Spleen (tissue), 11 donors: ENCODE results near the gene ARID5A. TPM values are rescaled to one million over a fixed set of nuclear protein-coding genes. Genes with fewer than 3 reads are reported as not detected.

ENCODE experiments used
- DNase-seq: peaks from one replicate; pipeline ENCODE4 v3.0.0-alpha.2; 2020
- H3K27ac ChIP-seq, 8 donors: fragments of 200-600 bp; sonication (generic) in 7 of 8; 1 replicate in 4 of 8; 2 replicates in 4 of 8; pipeline versions ENCODE4 v1.5.0 to v1.8.0; 2016 to 2021; ENCODE audit warnings: inconsistent platforms in 4 of 8, mild to moderate bottlenecking in 4 of 8, moderate library complexity in 1 of 8
- H3K27me3 ChIP-seq, 7 donors: fragments of 200-600 bp; sonication (generic) in 6 of 7; replicated peaks in 1 of 7; 1 replicate in 4 of 7; 2 replicates in 3 of 7; pipeline versions ENCODE4 v1.5.0 to v1.8.0; 2016 to 2021; ENCODE audit warnings: inconsistent platforms in 3 of 7, mild to moderate bottlenecking in 1 of 7
- H3K36me3 ChIP-seq, 6 donors: fragments of 200-600 bp; sonication (generic) in 5 of 6; 1 replicate in 4 of 6; 2 replicates in 2 of 6; pipeline versions ENCODE4 v1.5.0 to v1.8.0; 2016 to 2021; ENCODE audit warnings: inconsistent platforms in 2 of 6
- H3K4me1 ChIP-seq, 6 donors: fragments of 200-600 bp; sonication (generic) in 5 of 6; 1 replicate in 3 of 6; 2 replicates in 3 of 6; pipeline versions ENCODE4 v1.5.0 to v1.8.0; 2016 to 2021; ENCODE audit warnings: inconsistent platforms in 3 of 6
- H3K4me3 ChIP-seq, 8 donors: fragments of 200-600 bp; sonication (generic) in 7 of 8; 1 replicate in 4 of 8; 2 replicates in 4 of 8; pipeline versions ENCODE4 v1.5.0 to v1.8.0; 2016 to 2021; ENCODE audit warnings: inconsistent platforms in 4 of 8, mild to moderate bottlenecking in 4 of 8, moderate library complexity in 2 of 8
- H3K9me3 ChIP-seq, 8 donors: fragments of 200-600 bp; sonication (generic) in 7 of 8; 1 replicate in 4 of 8; 2 replicates in 4 of 8; pipeline versions ENCODE4 v1.5.0 to v1.8.0; 2016 to 2021; ENCODE audit warnings: inconsistent platforms in 4 of 8
- POLR2A ChIP-seq, 3 donors: fragments of 450-650 bp; IDR thresholded peaks; one replicate each; pipeline ENCODE4 v1.5.1; 2017; ENCODE audit warnings: antibody characterized with exemption in 3 of 3, mild to moderate bottlenecking in 1 of 3
- POLR2AphosphoS5 ChIP-seq, 3 donors: sonication (generic); formaldehyde crosslinking; IDR thresholded peaks; one replicate each; pipeline ENCODE4 v1.5.1; 2017; ENCODE audit warnings: antibody characterized with exemption in 3 of 3
- WGBS, 5 donors: extraction: QIAGEN DNeasy Blood & Tissue Kit in 3 of 5; methylation state at CpG; one replicate each; pipeline versions ENCODE4 v1.1.5 to v1.1.7; 2013 to 2018; 5-methylcytosine and 5-hydroxymethylcytosine counted together
- intact Hi-C: fragments of 100-400 bp; cut with DNase I; formaldehyde crosslinking; loops from one replicate; pipeline ENCODE4 v1.15.0; 2023; ENCODE audit warnings: low total_unique reads
- polyA plus RNA-seq, 3 donors: library from polyadenylated mRNA; stranded (reverse); fragments of 200-250 nt; gene quantifications; one replicate each; pipeline ENCODE4 v1.2.1, GENCODE V29; 2013
- total RNA-seq, 7 donors: library from RNA; depleted of rRNA in 3 of 7; stranded (reverse); fragments of >200 nt in 3 of 7; fragmentation: NEBNext Ultra II Directional in 4 of 7; extraction: Animal tissue kit (Norgen Biotek cat#: 25700) in 4 of 7; gene quantifications; one replicate each; pipeline versions ENCODE4 v1.1.0 to v1.2.1, GENCODE V29; 2016 to 2021
- TF ChIP-seq, protein P1 (sequence below), 11 experiments: fragments of 200-600 bp in 7 of 11; fragments of 450-650 bp in 4 of 11; sonication (generic) in 4 of 11; IDR thresholded peaks in 8 of 11; conservative IDR thresholded peaks in 3 of 11; 1 replicate in 7 of 11; 2 replicates in 4 of 11; pipeline versions ENCODE4 v1.4.0 to v1.8.0; 2016 to 2021; ENCODE audit warnings: antibody characterized with exemption in 11 of 11, inconsistent platforms in 4 of 11, mild to moderate bottlenecking in 1 of 11
- donor health status: healthy with polysubstance abuse.
- donor health status: DM: no; HTN: no; CAD: no; lungs with moderate emphysema.
- donor health status: DM: no; HTN: no; CAD: no.
- donor health status: Bipolar disorder and iron deficiency.
- donor health status: healthy.
- donor health status: DM: no; HTN: no; CAD: no.
- donor health status: DM: yes; HTN: yes; CAD: no.

ARID5A gene
- total and polyA plus RNA-seq, 10 donors = 30.8 to 121 (median 48.9) TPM

DNA sequence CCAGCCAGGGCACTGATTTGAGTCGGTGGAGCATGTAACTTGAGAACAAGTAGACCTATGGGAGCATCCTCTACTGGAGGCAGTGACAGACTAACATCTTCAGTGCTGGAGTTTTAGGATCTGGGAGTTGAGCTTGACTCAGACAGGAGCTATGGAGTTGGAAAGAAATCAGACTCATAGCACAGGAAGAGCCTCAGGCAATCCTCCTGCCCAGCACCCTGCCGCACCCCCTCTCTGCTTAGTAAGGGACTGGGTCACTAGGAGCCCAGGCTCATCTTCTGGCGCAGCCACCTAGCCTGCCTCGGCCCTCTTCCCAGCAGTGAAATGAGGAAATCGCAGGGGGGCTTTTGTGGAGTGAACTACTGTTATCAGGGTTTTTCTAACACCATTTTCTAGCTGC is 3.6 kb downstream of the ARID5A start:
- Histone ChIP-seq H3K4me1 (peaks cover 21 to 93% (median 51%) of the 10 kb centered on the region in 6 donors), H3K4me3 (peak overlapping the region in 1 of 8 donors; percentile 79), H3K36me3 (peaks cover 0 to 51% (median 3%) of the 10 kb centered on the region in 6 donors), H3K9me3 (no peaks in the 10 kb centered on the region), H3K27ac (peak overlapping the region in 3 of 8 donors; percentile 99 to 100 (median 99)), H3K27me3 (no peaks in the 10 kb centered on the region)
- TF ChIP-seq, protein P1, sequence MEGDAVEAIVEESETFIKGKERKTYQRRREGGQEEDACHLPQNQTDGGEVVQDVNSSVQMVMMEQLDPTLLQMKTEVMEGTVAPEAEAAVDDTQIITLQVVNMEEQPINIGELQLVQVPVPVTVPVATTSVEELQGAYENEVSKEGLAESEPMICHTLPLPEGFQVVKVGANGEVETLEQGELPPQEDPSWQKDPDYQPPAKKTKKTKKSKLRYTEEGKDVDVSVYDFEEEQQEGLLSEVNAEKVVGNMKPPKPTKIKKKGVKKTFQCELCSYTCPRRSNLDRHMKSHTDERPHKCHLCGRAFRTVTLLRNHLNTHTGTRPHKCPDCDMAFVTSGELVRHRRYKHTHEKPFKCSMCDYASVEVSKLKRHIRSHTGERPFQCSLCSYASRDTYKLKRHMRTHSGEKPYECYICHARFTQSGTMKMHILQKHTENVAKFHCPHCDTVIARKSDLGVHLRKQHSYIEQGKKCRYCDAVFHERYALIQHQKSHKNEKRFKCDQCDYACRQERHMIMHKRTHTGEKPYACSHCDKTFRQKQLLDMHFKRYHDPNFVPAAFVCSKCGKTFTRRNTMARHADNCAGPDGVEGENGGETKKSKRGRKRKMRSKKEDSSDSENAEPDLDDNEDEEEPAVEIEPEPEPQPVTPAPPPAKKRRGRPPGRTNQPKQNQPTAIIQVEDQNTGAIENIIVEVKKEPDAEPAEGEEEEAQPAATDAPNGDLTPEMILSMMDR (IDR thresholded peaks at IDR 0.05 in 8 of 11, conservative IDR thresholded peaks at IDR 0.05 in 3 of 11) = no peak
- no peak for TF ChIP-seq POLR2AphosphoS5 (IDR thresholded peaks at IDR 0.05)
- no peak for DNase-seq
- WGBS, 5 donors = 80 to 88% (median 84%) methylated on average over 5 of the region's 5 CpGs
- intact Hi-C loops = no loop called here

DNA sequence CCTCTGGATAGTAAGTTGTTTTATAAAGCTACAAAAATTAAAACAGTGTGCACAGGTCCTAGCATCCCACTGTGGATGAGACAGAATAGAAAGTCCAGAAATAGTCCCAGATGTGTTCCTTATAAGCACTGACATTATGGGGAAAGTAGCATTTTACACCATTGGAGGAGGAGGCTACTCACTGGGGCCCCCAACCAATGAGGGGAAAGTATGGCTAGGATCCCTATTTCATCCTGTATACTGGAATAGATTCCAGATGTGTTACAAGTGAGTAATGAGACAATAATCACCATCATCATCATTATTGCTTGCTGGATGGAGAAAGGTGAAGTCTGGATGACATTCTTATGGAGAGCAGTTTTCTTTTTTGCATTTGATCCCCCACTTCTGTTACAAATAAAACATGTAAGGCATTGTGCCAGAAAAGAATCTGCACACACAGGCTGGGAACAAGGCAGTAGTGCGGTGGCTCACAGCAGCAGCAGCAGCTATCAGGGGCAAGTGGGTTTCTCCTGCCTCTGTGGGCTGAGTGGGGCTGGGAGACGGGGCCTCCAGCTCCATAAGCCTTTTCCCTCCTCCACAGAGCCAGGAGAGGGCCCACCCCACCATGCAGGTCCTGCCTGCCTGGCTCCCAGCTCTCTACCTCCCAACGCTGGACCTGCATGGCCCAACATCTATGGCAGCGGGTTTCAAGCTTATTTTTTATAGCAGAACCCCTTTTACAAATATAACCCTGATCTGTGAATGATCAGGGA is 5.0 kb downstream of the ARID5A start:
- DNase-seq = peak; percentile 62
- intact Hi-C loops = no loop called here
- H3K36me3 ChIP-seq = peaks cover 0 to 65% (median 8%) of the 10 kb centered on the region in 6 donors
- 90 to 95% (median 93%) methylated on average over 4 of the region's 4 CpGs for WGBS, 5 donors
- no peaks in the 10 kb centered on the region for H3K27me3 ChIP-seq
- H3K4me1 ChIP-seq = peaks cover 15 to 93% (median 55%) of the 10 kb centered on the region in 6 donors
- no peak overlapping the region for H3K27ac ChIP-seq
- no peak overlapping the region for H3K4me3 ChIP-seq
- H3K9me3 ChIP-seq = no peaks in the 10 kb centered on the region
- peak in 1 of 3 donors; percentile 34 for TF ChIP-seq POLR2AphosphoS5 (IDR thresholded peaks at IDR 0.05)
- no peak for TF ChIP-seq POLR2A (IDR thresholded peaks at IDR 0.05)

DNA sequence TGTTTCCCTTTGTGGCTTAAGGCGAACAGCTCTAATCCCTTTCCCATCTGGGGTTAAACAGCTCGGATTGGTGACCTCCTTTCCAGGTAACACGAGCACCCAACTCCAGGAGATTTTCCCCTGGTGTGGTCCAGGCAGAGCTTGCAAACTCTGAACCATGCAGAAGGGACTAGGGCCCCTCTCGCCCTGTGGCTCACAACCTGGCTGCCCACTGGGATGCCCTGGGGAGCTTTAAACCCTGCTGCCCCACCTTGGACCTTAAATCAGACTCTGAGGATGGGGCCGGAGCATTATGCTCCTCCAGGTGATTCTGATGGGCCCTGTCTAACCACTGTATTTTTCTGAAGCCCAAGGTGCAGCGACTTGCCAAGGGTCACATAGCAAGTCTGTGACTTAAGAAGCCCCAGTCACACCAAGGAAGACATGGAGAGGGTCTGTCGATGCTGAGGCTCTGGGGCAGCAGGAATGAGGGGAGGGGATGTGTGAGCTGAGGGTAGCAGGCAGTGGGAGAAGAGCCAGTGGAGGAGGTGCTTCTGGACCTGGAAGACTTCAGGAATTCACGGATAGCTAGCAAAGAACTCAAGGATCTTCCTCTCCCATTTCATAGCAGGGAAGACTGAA is 5.9 kb downstream of the ARID5A start:
- Histone ChIP-seq H3K9me3 (no peaks in the 10 kb centered on the region), H3K4me1 (peaks cover 15 to 100% (median 57%) of the 10 kb centered on the region in 6 donors), H3K36me3 (peaks cover 0 to 74% (median 13%) of the 10 kb centered on the region in 6 donors), H3K4me3 (no peak overlapping the region), H3K27ac (no peak overlapping the region), H3K27me3 (no peaks in the 10 kb centered on the region)
- no peak for TF ChIP-seq POLR2AphosphoS5 (IDR thresholded peaks at IDR 0.05)
- peak; percentile 61 for DNase-seq
- 90 to 96% (median 94%) methylated on average over 8 of the region's 8 CpGs for WGBS, 5 donors
- intact Hi-C loops = no loop called here

DNA sequence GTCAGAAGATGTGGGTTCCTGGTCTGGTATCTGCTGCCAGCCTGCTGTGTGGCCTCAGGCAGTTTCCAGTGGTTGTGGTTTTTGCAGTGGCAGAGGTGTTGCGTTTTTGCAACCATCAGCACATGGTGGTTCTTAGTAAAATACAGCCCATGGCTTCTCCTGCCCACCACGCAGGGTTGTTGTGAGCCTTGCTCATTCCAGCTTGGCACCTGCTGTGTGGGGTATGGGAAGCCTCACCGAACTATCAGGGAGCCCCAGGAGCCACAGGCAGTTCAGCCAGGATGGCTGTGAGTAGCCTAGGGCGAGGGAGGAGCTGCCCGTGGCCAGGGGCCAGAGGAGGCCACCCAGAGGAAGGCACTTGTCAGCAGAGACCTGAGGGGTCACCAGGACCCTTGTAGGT is 9.8 kb downstream of the ARID5A start:
- WGBS, 5 donors = 71 to 88% (median 81%) methylated on average over 5 of the region's 5 CpGs
- peak; percentile 61 for DNase-seq
- intact Hi-C loops = no loop called here
- TF ChIP-seq, protein P1 (IDR thresholded peaks at IDR 0.05 in 8 of 11, conservative IDR thresholded peaks at IDR 0.05 in 3 of 11) = no peak
- TF ChIP-seq POLR2AphosphoS5 (IDR thresholded peaks at IDR 0.05) (peak; percentile 11 to 54 (median 12)), POLR2A (IDR thresholded peaks at IDR 0.05) (no peak)
- H3K4me3 ChIP-seq = no peak overlapping the region
- H3K27ac ChIP-seq = peak overlapping the region in 1 of 8 donors; percentile 12
- no peaks in the 10 kb centered on the region for H3K27me3 ChIP-seq
- H3K9me3 ChIP-seq = no peaks in the 10 kb centered on the region
- peaks cover 2 to 62% (median 23%) of the 10 kb centered on the region in 6 donors for H3K4me1 ChIP-seq
- H3K36me3 ChIP-seq = peaks cover 0 to 100% (median 48%) of the 10 kb centered on the region in 6 donors

DNA sequence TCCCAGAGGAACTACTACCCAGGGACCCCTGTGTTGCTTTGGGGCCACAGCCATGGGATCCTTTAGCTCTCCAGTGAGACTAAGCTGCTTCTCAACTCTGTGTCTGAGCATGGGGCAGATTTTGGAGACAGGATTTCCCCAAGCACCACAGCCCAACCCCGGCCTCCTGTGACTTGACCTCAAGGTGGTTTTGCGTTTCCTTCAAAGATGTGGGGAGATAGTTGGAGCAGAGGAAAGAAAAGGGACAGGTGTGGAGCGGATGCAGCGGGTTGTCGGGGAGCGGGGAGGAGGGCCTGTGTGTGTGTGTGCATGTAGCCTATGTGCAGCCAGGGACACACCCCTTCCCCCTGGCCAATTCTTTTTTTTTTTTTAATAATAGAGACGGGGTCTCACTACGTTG is 10.2 kb downstream of the ARID5A start:
- TF ChIP-seq POLR2AphosphoS5 (IDR thresholded peaks at IDR 0.05) = no peak
- TF ChIP-seq POLR2A (IDR thresholded peaks at IDR 0.05) = no peak
- TF ChIP-seq, protein P1 (IDR thresholded peaks at IDR 0.05 in 8 of 11, conservative IDR thresholded peaks at IDR 0.05 in 3 of 11) = no peak
- Histone ChIP-seq H3K27ac (peak overlapping the region in 1 of 8 donors; percentile 12), H3K36me3 (peaks cover 0 to 100% (median 53%) of the 10 kb centered on the region in 6 donors), H3K27me3 (no peaks in the 10 kb centered on the region), H3K4me1 (peaks cover 1 to 57% (median 21%) of the 10 kb centered on the region in 6 donors), H3K9me3 (no peaks in the 10 kb centered on the region), H3K4me3 (no peak overlapping the region)
- intact Hi-C loops = no loop called here
- DNase-seq = peak; percentile 56
- WGBS, 5 donors = 63 to 74% (median 69%) methylated on average over 8 of the region's 8 CpGs
